ENCODE measurements around the gene CLBA1. TPM values are rescaled to one million over a fixed set of nuclear protein-coding genes. Genes with fewer than 3 reads are reported as not detected.

Gene CLBA1
- total RNA-seq: 10.6 and 12.0 TPM in 2 replicates

DNA sequence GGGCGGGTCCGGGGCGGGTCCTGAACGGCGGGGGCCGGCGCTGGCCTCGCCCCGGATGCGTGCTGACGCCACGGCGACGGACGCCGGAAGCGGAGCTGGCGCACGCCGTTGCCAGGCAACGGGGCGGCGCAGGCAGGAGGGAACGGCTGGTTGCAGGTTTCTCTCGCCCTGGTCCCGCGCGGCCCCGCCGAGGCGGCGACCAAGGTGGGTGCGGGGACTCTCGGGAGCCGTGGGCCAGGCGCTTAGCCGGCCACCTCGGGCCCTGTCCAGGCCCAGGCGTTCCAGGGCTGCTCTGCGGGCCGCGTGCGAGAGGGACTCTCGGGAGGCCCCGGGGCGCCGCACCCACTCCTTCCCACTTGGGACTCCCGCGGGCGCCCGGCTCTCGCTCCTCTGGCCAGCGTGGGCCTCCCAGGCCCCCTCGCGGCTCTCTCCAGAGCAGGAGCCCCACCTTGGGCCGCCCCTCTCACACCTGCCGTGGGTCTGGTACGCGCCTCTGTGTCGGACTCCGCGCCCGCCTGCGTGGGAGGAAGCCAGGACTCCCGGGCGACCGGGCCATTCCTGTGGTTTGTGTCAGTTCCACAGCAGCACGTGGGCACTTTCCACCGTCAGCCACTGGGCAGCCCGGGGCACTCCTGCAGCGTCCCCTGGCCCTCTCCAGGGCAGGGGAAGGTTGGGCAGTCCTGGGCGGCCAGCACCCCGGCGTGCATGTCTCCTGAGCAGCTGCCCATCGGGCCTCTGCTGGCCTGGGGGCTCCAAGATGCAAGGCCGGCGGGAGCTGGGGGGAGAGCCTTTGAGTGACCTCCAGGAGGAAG, at the start of gene CLBA1:
TSS of gene CLBA1 (plus strand) at position 114 of the 812 bp plus-strand sequence. CDS start at position 758, 644 bp downstream.

GRCh38 chr14:104977681-104978653, 7.6 kb upstream of the CLBA1 start, which contains the start of gene AHNAK2:
Gene AHNAK2, minus strand, starts transcription at chr14:104978374. Its CDS starts 137 bp downstream, at chr14:104978237.

DNA sequence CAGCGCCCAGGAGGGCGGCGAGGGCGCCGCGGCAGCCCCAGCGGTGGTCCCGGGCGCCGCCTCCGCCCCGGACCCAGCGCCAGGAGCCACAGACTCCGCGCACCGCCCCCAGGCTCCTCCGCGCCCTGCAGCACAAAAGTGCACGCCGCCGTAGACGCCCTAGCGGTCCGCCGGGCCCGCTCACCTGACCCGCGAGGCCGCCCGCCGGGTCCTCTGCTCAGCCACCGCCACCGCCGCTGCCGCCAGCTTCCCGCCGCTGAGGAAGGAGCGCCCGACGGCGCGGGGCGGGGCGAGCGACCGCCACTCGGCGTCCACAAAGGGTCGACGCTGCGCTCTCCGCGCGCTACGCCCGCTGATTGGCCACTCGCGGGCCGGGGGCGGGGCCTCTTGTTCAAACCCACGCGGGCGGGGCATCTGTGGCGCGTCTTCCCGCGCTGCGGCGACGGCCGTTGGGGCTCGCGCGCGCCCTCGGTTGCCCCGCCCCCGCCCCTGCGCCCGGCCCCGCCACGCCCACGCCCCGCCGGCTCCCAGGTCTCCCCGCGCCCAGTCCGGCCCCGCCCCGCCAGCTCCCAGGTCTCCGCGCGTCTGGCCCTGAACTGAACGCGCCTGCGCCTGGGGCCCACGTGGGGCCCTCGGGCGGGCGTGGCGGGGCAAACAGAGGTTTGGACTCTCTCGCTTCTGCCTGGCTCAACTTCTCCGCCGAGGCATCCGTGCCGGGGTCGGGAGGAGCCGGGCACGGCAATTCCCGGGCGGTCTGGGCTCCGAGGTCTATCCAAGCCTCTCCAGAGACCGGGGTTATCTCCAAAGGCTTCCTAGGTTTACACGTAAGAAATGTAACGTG, 35.4 kb downstream of the CLBA1 start, which contains the start of gene CDCA4:
TSS of gene CDCA4 (minus strand) at position 269 of the 841 bp plus-strand sequence. CDS start 9,154 bp downstream, outside the sequence.

Other genes starting within 250 kb of the CLBA1 start
- gene SIVA1, start 232.6 kb upstream of the CLBA1 start, total RNA-seq: 59.5 and 89.2 TPM in 2 replicates
- 244 and 287 TPM in 2 replicates for gene AKT1, start 190.0 kb upstream of the CLBA1 start, total RNA-seq
- gene ZBTB42, start 184.7 kb upstream of the CLBA1 start, total RNA-seq: 2.9 and 3.3 TPM in 2 replicates
- gene CEP170B, start 120.5 kb upstream of the CLBA1 start, total RNA-seq: 30.2 and 42.5 TPM in 2 replicates
- gene PLD4, start 60.9 kb upstream of the CLBA1 start, total RNA-seq: under 0.01 TPM in 1 of 2 replicates, not detected in the other
- 9.2 and 69.4 TPM in 2 replicates for gene AHNAK2, start 7.4 kb upstream of the CLBA1 start, total RNA-seq
- 12.0 and 76.7 TPM in 2 replicates for gene CDCA4, start 35.3 kb downstream of the CLBA1 start, total RNA-seq
- under 0.01 TPM in 1 of 2 replicates, not detected in the other for gene GPR132, start 79.6 kb downstream of the CLBA1 start, total RNA-seq
- 1.4 and 1.5 TPM in 2 replicates for gene JAG2, start 183.0 kb downstream of the CLBA1 start, total RNA-seq
- gene NUDT14, start 195.5 kb downstream of the CLBA1 start, total RNA-seq: 11.2 and 32.6 TPM in 2 replicates